Stimulated activated naive CD8-positive, alpha-beta T cell treated with anti-CD3 and anti-CD28 coated beads, Interleukin-15, Interleukin-2, amounts not matched to agents 100 ng/mL and 50 ng/mL, for 24 hours (primary cell): ENCODE results near the gene SF3B5.
"Not testable (repeated sequence)": the region's sequence is repeated elsewhere in the genome, so short reads cannot be mapped to it uniquely, and the experiment has no call there.

Experiments used
- H3K27ac Mint-ChIP-seq: one replicate; pipeline ENCODE4 v1.8.0; 2021; ENCODE audit warnings: mild to moderate bottlenecking, mixed read lengths
- H3K27me3 Mint-ChIP-seq: one replicate; pipeline ENCODE4 v1.8.0; 2021; ENCODE audit warnings: mixed read lengths
- H3K36me3 Mint-ChIP-seq: one replicate; pipeline ENCODE4 v1.8.0; 2021; ENCODE audit warnings: low read depth, mixed read lengths
- H3K4me1 Mint-ChIP-seq: one replicate; pipeline ENCODE4 v1.8.0; 2021; ENCODE audit warnings: low read depth, mixed read lengths
- H3K4me3 Mint-ChIP-seq: one replicate; pipeline ENCODE4 v1.8.0; 2021; ENCODE audit warnings: mild to moderate bottlenecking, mixed read lengths
- H3K9me3 Mint-ChIP-seq: one replicate; pipeline ENCODE4 v1.8.0; 2021; ENCODE audit warnings: mixed read lengths

Gene SF3B5

GRCh38 chr6:144087789-144088426 is 7.5 kb downstream of the SF3B5 start:
- Mint-ChIP-seq H3K9me3 (no peaks in the 10 kb centered on the region), H3K36me3 (no peaks in the 10 kb centered on the region), H3K4me1 (peaks cover 7% of the 10 kb centered on the region), H3K4me3 (no peak overlapping the region), H3K27ac (no peak overlapping the region), H3K27me3 (no peaks in the 10 kb centered on the region)

- no peaks in the 10 kb centered on the region for H3K36me3 Mint-ChIP-seq
- no peaks in the 10 kb centered on the region for H3K4me1 Mint-ChIP-seq
- H3K27me3 Mint-ChIP-seq: no peaks in the 10 kb centered on the region
- no peaks in the 10 kb centered on the region for H3K9me3 Mint-ChIP-seq
- H3K4me3 Mint-ChIP-seq: no peak overlapping the region
- H3K27ac Mint-ChIP-seq: no peak overlapping the region
Observed at GRCh38 chr6:144086959-144087358, 8.4 kb downstream of the SF3B5 start.

- no peaks in the 10 kb centered on the region for H3K27me3 Mint-ChIP-seq
- no peaks in the 10 kb centered on the region for H3K4me1 Mint-ChIP-seq
- H3K27ac Mint-ChIP-seq: no peak overlapping the region
- H3K9me3 Mint-ChIP-seq: no peaks in the 10 kb centered on the region
- no peaks in the 10 kb centered on the region for H3K36me3 Mint-ChIP-seq
- H3K4me3 Mint-ChIP-seq: no peak overlapping the region
Observed at GRCh38 chr6:144083172-144083571, 12.2 kb downstream of the SF3B5 start.

- H3K9me3 Mint-ChIP-seq, H3K36me3 Mint-ChIP-seq, H3K27ac Mint-ChIP-seq, H3K4me1 Mint-ChIP-seq, H3K27me3 Mint-ChIP-seq, H3K4me3 Mint-ChIP-seq: not testable (repeated sequence)
Observed at GRCh38 chr6:144082412-144082811, 13.0 kb downstream of the SF3B5 start.

- Mint-ChIP-seq H3K9me3 (no peaks in the 10 kb centered on the region), H3K4me3 (no peak overlapping the region), H3K27me3 (no peaks in the 10 kb centered on the region), H3K4me1 (peaks cover 4% of the 10 kb centered on the region), H3K27ac (no peak overlapping the region), H3K36me3 (no peaks in the 10 kb centered on the region)
Observed at GRCh38 chr6:144077871-144078270, 17.5 kb downstream of the SF3B5 start.

- no peak overlapping the region for H3K4me3 Mint-ChIP-seq
- H3K4me1 Mint-ChIP-seq: peaks cover 4% of the 10 kb centered on the region
- H3K27me3 Mint-ChIP-seq: no peaks in the 10 kb centered on the region
- no peaks in the 10 kb centered on the region for H3K36me3 Mint-ChIP-seq
- H3K27ac Mint-ChIP-seq: no peak overlapping the region
- H3K9me3 Mint-ChIP-seq: no peaks in the 10 kb centered on the region
Observed at GRCh38 chr6:144075875-144076274, 19.5 kb downstream of the SF3B5 start.

GRCh38 chr6:144075187-144075586 is 20.2 kb downstream of the SF3B5 start:
- Mint-ChIP-seq H3K4me3 (no peak overlapping the region), H3K27me3 (no peaks in the 10 kb centered on the region), H3K9me3 (no peaks in the 10 kb centered on the region), H3K27ac (no peak overlapping the region), H3K36me3 (no peaks in the 10 kb centered on the region), H3K4me1 (peaks cover 4% of the 10 kb centered on the region)

- H3K36me3 Mint-ChIP-seq: no peaks in the 10 kb centered on the region
- no peak overlapping the region for H3K27ac Mint-ChIP-seq
- no peak overlapping the region for H3K4me3 Mint-ChIP-seq
- peaks cover 12% of the 10 kb centered on the region for H3K4me1 Mint-ChIP-seq
- peaks cover 5% of the 10 kb centered on the region for H3K27me3 Mint-ChIP-seq
- H3K9me3 Mint-ChIP-seq: no peaks in the 10 kb centered on the region
Observed at GRCh38 chr6:144073024-144073423, 22.3 kb downstream of the SF3B5 start.

GRCh38 chr6:144069506-144069905 is 25.9 kb downstream of the SF3B5 start:
- no peaks in the 10 kb centered on the region for H3K36me3 Mint-ChIP-seq
- no peak overlapping the region for H3K27ac Mint-ChIP-seq
- peaks cover 36% of the 10 kb centered on the region for H3K4me1 Mint-ChIP-seq
- peaks cover 11% of the 10 kb centered on the region for H3K27me3 Mint-ChIP-seq
- no peaks in the 10 kb centered on the region for H3K9me3 Mint-ChIP-seq
- no peak overlapping the region for H3K4me3 Mint-ChIP-seq

GRCh38 chr6:144068794-144069193 is 26.6 kb downstream of the SF3B5 start:
- H3K27ac Mint-ChIP-seq: peak overlapping the region; percentile 51
- no peaks in the 10 kb centered on the region for H3K36me3 Mint-ChIP-seq
- H3K4me3 Mint-ChIP-seq: no peak overlapping the region
- peaks cover 11% of the 10 kb centered on the region for H3K27me3 Mint-ChIP-seq
- H3K4me1 Mint-ChIP-seq: peaks cover 37% of the 10 kb centered on the region
- no peaks in the 10 kb centered on the region for H3K9me3 Mint-ChIP-seq

GRCh38 chr6:144066741-144067484 is 28.5 kb downstream of the SF3B5 start:
- Mint-ChIP-seq H3K9me3 (no peaks in the 10 kb centered on the region), H3K27ac (no peak overlapping the region), H3K36me3 (no peaks in the 10 kb centered on the region), H3K27me3 (peaks cover 18% of the 10 kb centered on the region), H3K4me3 (no peak overlapping the region), H3K4me1 (peaks cover 51% of the 10 kb centered on the region)

- no peak overlapping the region for H3K4me3 Mint-ChIP-seq
- H3K27me3 Mint-ChIP-seq: peaks cover 18% of the 10 kb centered on the region
- peaks cover 51% of the 10 kb centered on the region for H3K4me1 Mint-ChIP-seq
- no peak overlapping the region for H3K27ac Mint-ChIP-seq
- H3K9me3 Mint-ChIP-seq: no peaks in the 10 kb centered on the region
- H3K36me3 Mint-ChIP-seq: no peaks in the 10 kb centered on the region
Observed at GRCh38 chr6:144066255-144066654, 29.1 kb downstream of the SF3B5 start.

- no peaks in the 10 kb centered on the region for H3K9me3 Mint-ChIP-seq
- peak overlapping the region; percentile 85 for H3K4me3 Mint-ChIP-seq
- peak overlapping the region; percentile 87 for H3K27ac Mint-ChIP-seq
- H3K36me3 Mint-ChIP-seq: no peaks in the 10 kb centered on the region
- H3K27me3 Mint-ChIP-seq: peaks cover 18% of the 10 kb centered on the region
- H3K4me1 Mint-ChIP-seq: peaks cover 51% of the 10 kb centered on the region
Observed at GRCh38 chr6:144065213-144065660, 30.1 kb downstream of the SF3B5 start.

GRCh38 chr6:144064402-144065212 is 30.8 kb downstream of the SF3B5 start:
- Mint-ChIP-seq H3K36me3 (no peaks in the 10 kb centered on the region), H3K27ac (peak overlapping the region; percentile 87), H3K27me3 (peaks cover 18% of the 10 kb centered on the region), H3K9me3 (no peaks in the 10 kb centered on the region), H3K4me3 (peak overlapping the region; percentile 85), H3K4me1 (peaks cover 51% of the 10 kb centered on the region)

GRCh38 chr6:144063744-144064401 is 31.5 kb downstream of the SF3B5 start:
- H3K9me3 Mint-ChIP-seq: no peaks in the 10 kb centered on the region
- H3K36me3 Mint-ChIP-seq: no peaks in the 10 kb centered on the region
- H3K27ac Mint-ChIP-seq: peak overlapping the region; percentile 81
- peaks cover 48% of the 10 kb centered on the region for H3K4me1 Mint-ChIP-seq
- peaks cover 17% of the 10 kb centered on the region for H3K27me3 Mint-ChIP-seq
- peak overlapping the region; percentile 86 for H3K4me3 Mint-ChIP-seq
